Measurements from ENCODE around the gene DYSF.

DNA sequence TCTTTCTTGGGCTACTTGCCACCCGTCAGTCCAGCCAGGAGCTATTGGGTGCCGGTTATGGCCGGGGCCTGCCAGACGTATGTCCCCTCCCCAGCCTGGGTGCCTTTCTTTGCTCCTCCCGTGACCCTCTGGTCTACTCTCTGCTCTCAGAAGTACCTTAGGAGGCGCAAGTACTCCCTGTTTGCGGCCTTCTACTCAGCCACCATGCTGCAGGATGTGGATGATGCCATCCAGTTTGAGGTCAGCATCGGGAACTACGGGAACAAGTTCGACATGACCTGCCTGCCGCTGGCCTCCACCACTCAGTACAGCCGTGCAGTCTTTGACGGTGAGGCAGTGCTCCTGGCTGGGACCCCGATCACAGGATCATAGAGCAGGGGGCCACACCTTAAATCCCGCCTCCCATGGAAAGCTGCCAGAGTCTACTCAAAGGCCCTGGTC lies 99.5 kb downstream of the DYSF start:
- TF ChIP-seq ELF4 (IDR thresholded peaks at IDR 0.05): no peak
- no peak for TF ChIP-seq FOXK2 (IDR thresholded peaks at IDR 0.05)
- TF ChIP-seq BHLHE40 (IDR thresholded peaks at IDR 0.05; ENCODE audit: borderline replicate concordance): no peak
- no peak for TF ChIP-seq HDGF (IDR thresholded peaks at IDR 0.05; ENCODE audit: borderline replicate concordance)
- no peak for TF ChIP-seq FOXA1 (IDR thresholded peaks at IDR 0.05)
- TF ChIP-seq TARDBP (IDR thresholded peaks at IDR 0.05): no peak
- TF ChIP-seq SP1 (IDR thresholded peaks at IDR 0.05): no peak
